ENCODE results near the gene HABP4.

DNA sequence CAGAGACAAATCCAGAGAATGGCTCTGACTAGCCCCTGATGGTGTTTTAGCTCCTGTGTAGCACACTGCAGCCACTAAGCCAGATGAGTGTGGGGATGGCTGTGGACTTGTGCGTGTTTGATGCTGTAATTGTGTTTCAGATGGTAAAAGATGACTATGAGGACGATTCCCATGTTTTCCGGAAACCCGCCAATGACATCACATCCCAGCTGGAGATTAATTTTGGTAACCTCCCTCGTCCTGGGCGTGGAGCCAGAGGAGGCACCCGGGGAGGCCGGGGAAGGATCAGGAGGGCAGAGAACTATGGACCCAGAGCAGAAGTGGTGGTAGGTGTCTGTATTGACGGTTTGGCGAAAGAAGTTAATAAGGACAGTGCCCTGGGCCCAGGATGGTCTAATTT, 38.0 kb downstream of the HABP4 start:
- TF ChIP-seq POLR2A (IDR thresholded peaks at IDR 0.05; ENCODE audit: low read length), result no peak
- no peak for TF ChIP-seq CEBPB (IDR thresholded peaks at IDR 0.05)

Measured in A549 (cell line).